CD4-positive, alpha-beta T cell treated with Interleukin-6 at 100 ng/mL for 8 hours (primary cell): Measurements from ENCODE around the gene TMEM129.
"Not testable (repeated sequence)": the region's sequence is repeated elsewhere in the genome, so short reads cannot be mapped to it uniquely, and the experiment has no call there.

Source experiments
- DNase-seq: peaks from one replicate; pipeline ENCODE4 v3.0.0-alpha.2; 2020; ENCODE audit warnings: mixed read lengths, low spot score

TMEM129 gene

DNA sequence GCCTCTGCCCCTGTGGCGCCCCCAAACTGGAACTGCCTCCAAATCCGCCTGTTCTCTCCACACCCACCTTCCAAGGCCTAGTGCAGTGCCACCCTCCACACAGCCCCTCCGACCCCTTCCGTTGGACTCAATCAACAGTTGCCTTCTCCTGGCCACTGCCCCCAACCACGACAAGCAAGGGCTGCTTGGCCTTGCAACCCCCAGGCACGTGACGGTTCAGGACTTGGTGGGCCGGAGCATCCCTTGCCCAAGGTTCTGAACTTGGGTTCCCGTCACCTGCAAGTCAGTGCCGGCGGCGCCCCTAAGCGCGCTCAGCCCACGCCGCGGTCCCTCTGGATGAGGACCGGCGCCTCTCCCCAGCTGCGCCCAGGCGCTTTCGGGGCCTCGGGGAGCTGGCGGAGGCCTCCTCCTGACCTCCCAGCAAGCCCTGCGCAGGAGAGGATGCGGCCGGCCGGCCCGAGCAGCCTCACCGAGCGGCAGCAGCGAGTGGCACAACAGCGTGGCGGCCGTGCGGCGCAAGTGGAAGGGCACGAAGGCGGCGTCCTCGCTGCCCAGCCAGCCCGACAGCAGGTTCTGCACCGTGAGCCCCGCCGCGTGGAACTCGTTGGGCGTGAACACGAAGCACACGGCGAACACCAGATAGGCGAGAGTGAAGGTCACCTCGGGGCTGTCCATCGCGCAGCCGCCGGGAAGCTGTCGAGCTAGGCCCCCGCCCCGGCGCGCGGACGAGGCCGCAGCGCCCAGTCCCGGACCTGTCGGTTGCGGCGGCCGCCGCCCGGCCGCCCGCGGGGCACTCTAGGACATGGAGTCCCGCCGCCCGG, 750 bp downstream of the TMEM129 start:
- DNase-seq, result no peak

GRCh38 chr4:1718095-1718850, 2.9 kb downstream of the TMEM129 start:
- DNase-seq, result no peak

DNA sequence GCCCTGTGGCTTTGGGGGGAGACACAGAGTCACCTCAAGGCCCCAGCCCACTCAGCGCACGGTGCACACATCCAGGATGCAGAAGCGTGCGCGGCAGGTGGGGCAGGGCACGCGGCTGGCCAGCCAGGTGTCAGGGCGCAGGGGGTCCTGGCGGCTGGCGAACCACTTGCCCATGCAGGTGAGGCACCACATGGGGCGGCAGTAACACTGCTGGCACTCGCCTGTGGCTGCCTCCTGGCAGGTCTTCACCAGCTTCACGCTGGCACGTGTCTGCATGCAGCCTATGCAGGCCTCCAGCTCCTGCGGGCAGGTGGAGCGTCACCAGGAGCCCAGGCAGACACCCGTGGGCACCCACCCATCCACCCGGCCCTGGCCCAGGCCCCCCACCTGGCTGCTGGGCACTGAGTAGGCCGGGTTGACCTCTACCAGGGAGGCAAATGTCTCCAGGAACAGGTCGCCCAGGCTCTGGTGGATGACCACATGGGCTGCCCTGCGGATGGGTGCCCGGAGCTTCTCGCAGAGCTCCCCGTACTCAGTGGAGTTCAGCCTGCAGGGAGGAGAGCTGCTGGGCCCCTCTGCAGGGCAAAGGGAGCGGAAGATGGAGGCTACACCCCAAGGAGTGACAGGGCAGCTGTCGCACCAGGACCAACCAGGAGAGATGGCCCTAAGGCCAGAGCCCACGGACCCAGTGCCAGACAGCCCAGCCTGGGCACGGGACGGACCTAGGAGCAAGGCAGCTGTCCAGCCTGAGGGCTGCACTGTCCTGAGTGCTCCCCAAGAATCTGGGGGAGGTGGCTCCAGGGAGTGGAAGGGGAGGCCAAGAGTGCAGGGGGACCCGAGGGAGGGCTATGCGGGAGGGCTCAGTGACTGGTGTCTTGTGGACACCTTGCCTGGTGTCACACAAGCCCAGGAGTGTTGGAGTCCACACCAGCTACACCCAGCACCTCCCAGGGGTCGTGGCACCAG, 3.7 kb downstream of the TMEM129 start:
- DNase-seq, result no peak

- DNase-seq, result no peak
These were observed 4.8 kb downstream of the TMEM129 start for GRCh38 chr4:1716065-1716945.

- DNase-seq, result no peak
These were observed 5.9 kb downstream of the TMEM129 start for GRCh38 chr4:1715002-1715758.

DNA sequence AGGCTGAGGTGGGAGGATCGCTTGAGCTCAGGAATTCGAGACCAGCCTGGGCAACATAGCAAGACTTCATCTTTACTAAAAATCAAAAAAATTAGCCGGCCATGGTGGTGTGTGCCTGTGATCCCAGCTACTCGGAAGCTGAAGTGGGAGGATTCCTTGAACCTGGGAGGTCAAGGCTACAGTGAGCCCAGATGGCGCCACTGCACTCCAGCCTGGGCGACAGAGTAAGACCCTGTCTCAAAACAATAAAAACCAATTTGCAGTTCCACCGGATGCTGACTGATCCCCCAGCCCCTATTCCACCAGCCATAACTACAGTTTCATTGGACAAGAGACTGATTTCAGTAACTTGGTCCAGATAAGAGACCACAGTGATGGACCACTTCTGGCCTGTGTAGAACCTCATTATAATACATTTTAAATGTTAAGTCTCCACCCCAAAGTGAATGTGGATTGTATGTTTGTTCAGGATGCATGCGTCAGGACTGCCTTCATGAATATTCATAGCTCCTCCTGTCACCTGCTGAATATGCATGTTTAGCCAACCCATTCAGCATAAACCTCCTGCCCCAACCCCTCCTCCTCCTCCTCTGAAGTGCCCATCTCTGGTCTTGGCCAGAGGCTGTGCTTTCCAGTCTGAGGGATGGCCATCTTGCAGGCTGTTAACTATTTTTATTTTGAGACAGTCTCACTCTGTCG, 6.7 kb downstream of the TMEM129 start:
- DNase-seq, result no peak

- no peak for DNase-seq
These were observed 7.9 kb downstream of the TMEM129 start for GRCh38 chr4:1713003-1713851.

DNA sequence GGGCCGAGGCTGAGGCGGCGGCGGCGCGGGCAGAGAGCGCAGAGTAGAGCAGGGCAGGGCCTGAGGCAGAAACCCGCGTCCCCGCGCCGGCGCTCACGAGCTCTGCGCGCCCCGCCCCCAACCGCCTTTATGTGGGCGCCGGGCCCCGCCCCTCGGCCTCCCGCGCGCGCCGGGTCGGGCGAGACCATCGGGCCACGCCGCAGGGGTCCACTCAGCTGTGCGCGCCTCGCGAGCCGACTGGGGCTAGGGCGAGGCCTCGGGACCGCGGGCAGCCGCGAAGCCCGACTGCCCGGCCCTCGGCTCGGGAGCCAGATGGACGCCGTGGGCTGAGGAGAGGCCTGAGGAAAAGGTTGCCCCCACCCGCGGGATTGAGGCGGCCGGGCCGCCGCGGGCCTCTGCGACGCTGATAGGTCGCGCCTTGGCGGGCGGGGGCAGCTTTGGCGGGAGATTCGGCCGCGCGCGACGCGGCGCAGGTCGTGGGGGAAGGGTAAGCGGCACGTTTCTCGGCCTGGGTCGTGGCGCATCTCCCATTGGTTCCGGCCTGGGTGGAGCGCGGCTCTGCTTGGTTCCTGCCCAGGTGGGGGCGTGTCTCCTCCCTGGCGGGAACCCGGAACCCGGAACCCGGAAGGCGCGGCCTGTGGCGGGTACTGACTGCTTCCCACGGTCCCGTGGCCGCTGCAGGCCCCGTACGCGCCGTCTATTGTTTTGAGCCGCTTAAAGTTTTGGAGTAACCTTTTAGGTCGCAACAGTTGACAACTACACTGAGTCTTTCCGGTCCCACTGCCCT, 8.7 kb downstream of the TMEM129 start, which contains the start of gene SLBP:
TSS of gene SLBP (minus strand) at position 104 of the 787 bp plus-strand sequence. CDS start 131 bp downstream, outside the sequence.
- DNase-seq, result peak; percentile 99

DNA sequence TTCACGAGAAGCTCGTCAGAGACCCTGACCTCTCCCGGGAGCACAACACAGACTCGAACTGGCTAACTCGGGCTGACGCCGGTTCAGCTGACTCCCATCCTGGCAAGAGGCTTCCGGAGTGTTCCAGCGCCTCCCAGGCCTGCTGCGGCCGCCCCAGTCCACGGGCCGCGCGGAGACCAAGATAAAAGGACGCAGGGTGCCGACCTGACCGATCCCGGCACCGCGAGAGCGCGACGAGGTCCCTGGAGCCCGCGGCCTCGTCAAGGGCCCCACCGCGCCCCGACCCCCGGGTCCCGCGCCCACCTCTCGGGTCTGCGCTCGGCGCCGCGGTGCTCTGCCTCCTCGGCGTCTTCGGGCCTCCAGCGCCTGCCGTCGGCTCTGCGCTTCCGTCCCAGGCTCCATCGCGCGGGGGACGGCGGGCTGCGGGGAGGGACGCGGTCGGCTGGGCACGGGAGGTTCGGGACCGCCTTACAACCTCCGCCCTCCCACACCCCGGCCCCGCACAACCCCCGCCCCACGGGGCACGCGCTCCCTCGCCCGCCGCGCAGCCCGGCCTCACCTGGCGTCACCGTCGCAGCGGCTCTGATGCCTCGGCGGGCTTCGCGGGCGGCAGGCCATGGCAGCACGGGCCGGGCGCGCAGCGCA, 9.4 kb downstream of the TMEM129 start:
- DNase-seq, result no peak

- no peak for DNase-seq
These were observed 10.0 kb downstream of the TMEM129 start for GRCh38 chr4:1711055-1711570.

GRCh38 chr4:1708581-1708980, 12.5 kb downstream of the TMEM129 start:
- DNase-seq, result no peak

DNA sequence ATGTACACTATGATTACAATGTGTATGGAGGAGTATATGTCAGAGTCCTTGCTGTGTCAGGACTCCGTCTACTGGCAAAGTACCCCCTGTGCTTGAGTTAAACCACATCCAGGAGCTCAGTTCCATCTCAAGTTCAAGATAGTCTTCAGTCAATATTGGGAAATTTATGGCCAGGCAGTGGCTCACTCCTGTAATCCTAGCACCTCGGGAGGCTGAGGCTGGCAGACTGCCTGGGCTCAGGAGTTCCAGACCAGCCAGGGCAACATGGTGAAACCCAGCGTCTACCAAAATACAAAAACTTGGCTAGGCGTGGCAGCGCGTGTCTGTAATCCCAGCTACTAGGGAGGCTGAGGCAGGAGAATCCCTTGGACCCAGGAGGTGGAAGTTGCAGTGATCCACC, 14.8 kb downstream of the TMEM129 start:
- no peak for DNase-seq

DNA sequence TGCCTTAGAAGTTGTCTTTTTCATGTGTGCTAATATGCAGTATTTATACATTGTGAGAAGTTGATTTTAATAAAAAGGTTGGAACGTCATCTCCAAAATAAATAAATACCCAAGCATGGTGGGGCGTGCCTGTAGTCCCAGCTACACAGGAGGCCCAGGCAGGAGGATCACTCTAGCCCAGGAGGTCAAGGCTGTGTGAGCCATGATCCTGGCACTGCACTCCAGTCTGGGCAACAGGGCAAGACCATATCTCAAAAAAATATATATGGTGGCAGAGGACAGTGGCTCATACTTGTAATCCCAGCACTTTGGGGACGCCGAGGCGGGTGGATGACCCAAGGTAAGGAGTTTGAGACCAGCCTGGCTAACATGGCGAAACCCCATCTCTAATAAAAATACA, 15.4 kb downstream of the TMEM129 start:
- DNase-seq, result no peak

DNA sequence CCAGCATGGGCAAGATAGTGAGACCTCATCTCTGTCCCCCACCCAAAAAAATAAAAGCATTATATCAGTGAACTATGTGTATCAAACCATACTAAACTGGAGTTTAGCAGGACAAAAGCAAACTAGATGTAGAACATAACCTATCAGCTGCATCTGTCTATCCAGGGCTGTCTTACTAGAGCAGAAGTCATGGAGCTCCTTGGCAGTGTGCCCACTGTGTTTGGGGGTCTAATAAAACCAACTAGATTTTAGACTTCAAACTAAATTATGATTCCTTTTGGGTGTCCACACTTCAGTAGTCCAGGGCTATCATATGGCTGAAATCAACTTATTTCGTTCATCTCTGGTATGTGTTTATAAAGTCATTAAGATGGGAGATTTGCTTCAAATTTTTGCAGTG, 17.3 kb downstream of the TMEM129 start:
- DNase-seq, result no peak

DNA sequence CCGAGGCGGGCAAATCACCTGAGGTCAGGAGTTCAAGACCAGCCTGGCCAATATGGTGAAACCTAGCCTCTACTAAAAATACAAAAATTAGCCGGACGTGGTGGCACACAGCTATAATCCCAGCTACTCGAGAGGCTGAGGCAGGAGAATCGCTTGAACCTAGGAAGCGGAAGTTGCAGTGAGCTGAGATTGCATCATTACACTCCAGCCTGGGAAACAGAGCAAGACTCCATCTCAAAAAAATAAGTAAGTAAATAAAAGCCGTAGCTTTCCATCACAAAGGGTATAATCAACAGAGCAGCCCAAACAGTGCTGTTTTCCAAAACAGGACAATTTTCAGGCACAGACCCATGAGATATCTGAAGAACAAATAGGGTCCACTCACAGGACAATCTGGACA, 19.5 kb downstream of the TMEM129 start:
- not testable (repeated sequence) for DNase-seq

DNA sequence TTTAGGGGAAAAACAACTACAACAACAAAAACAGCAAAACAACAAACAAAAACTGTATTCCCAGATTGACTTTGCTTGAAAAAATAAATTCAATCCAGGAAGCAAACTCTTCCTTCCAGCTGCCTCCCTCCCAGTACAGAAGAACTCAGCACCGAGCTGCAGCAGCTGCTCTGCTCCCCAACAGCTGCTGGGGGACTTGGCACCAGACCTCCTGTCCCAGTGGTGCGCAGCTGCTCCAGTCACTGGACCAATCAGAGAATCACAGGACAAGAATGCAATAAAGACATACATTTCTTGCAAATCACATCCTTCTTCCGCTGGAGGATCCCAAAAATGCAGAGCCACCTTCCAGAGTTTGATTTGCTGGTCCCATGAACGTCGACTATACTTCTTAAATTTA, 25.2 kb downstream of the TMEM129 start:
- no peak for DNase-seq
